Measurements from ENCODE around the gene AXIN2.

- TF ChIP-seq, protein P1, sequence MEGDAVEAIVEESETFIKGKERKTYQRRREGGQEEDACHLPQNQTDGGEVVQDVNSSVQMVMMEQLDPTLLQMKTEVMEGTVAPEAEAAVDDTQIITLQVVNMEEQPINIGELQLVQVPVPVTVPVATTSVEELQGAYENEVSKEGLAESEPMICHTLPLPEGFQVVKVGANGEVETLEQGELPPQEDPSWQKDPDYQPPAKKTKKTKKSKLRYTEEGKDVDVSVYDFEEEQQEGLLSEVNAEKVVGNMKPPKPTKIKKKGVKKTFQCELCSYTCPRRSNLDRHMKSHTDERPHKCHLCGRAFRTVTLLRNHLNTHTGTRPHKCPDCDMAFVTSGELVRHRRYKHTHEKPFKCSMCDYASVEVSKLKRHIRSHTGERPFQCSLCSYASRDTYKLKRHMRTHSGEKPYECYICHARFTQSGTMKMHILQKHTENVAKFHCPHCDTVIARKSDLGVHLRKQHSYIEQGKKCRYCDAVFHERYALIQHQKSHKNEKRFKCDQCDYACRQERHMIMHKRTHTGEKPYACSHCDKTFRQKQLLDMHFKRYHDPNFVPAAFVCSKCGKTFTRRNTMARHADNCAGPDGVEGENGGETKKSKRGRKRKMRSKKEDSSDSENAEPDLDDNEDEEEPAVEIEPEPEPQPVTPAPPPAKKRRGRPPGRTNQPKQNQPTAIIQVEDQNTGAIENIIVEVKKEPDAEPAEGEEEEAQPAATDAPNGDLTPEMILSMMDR (IDR thresholded peaks at IDR 0.05): no peak
- no peak for TF ChIP-seq POLR2A (IDR thresholded peaks at IDR 0.05)
These were observed 22.5 kb downstream of the AXIN2 start for GRCh38 chr17:65538675-65539529.
